ENCODE data around the gene TTC3. TPM values are rescaled to one million over a fixed set of nuclear protein-coding genes. Genes with fewer than 3 reads are reported as not detected.

Gene TTC3
- total and polyA plus RNA-seq, 9 of the 15 experiments (the other 6 are each of a cell fraction or from before 2014, with no cell fraction given), result 17.5 to 92.0 (median 59.5) TPM

DNA sequence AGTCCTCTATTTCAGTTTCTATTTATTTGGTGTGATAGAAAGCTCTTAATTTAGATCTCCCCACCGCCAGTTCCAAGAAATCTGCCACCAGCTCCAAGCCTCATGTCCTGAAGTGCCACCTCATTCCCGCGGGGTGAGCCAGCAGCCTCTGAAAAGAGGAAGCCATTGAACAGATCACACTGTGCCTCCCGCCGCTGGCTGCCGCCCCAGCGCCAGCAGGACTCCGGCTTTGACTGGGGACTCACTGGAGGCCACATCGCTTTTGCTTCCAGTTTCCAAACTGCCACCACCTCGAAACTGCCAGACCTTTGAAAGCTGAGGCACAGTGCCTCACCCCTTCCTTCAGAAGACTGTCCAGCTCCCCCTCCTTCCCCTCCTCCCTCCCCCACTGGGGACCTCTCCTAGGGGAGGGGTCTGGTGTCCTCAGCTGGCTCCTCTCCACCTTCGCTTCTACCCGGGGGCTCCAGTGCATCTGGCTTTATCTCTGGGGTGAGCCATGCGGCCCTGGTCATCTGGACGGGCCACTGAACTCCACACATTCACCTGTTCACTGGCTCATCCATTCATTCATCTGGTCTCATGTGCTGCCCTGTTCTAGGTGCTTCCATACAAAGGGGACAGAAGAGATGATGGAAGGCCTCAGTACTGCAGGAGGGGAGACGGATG lies 135.1 kb downstream of the TTC3 start (continued):
- TF ChIP-seq ZBED1 (IDR thresholded peaks at IDR 0.05), result 0 out of 2 replicates have a peak, but pooled peaks have one; percentile 66
- peak; percentile 50 for TF ChIP-seq ATF7 (IDR thresholded peaks at IDR 0.05)
- no peak for TF ChIP-seq ZNF449 (CRISPR knock-in tag; IDR thresholded peaks at IDR 0.05)
- TF ChIP-seq CREBBP (IDR thresholded peaks at IDR 0.05; ENCODE audit: low read depth, low read length), result no peak
- TF ChIP-seq ATF1 (CRISPR knock-in tag; IDR thresholded peaks at IDR 0.05), result no peak
- 0 out of 2 replicates have a peak, but pooled peaks have one; percentile 13 for TF ChIP-seq ATF1 (tag; IDR thresholded peaks at IDR 0.05)
- peak; percentile 30; the same call in 1 of the 2 replicates for TF ChIP-seq REST (IDR thresholded peaks at IDR 0.05; ENCODE audit: borderline replicate concordance)
- TF ChIP-seq REST (CRISPR knock-in tag; IDR thresholded peaks at IDR 0.05; ENCODE audit: low read depth), result no peak
- TF ChIP-seq L3MBTL2 (IDR thresholded peaks at IDR 0.05), result peak; percentile 85
- TF ChIP-seq HDAC2 (IDR thresholded peaks at IDR 0.05), result no peak
- peak; percentile 38 for TF ChIP-seq RBBP5 (IDR thresholded peaks at IDR 0.05; ENCODE audit: borderline replicate concordance, insufficient read depth, low read length, poor library complexity, severe bottlenecking)
- 0 out of 2 replicates have a peak, but pooled peaks have one; percentile 2 for TF ChIP-seq MAFF (IDR thresholded peaks at IDR 0.05; ENCODE audit: low read length)
- no peak for TF ChIP-seq LCOR (CRISPR knock-in tag; IDR thresholded peaks at IDR 0.05)
- 0 out of 2 replicates have a peak, but pooled peaks have one; percentile 27 for TF ChIP-seq NBN (IDR thresholded peaks at IDR 0.05; ENCODE audit: low read depth)
- peak; percentile 63 to 81 for TF ChIP-seq E2F6 (IDR thresholded peaks at IDR 0.05; ENCODE audit: borderline replicate concordance in 1 of 2, extremely low read depth in 1 of 2, insufficient read depth in 1 of 2, insufficient read length in 1 of 2, low read depth in 1 of 2, low read length in 1 of 2, poor library complexity in 1 of 2, severe bottlenecking in 1 of 2)
- peak; percentile 40; the same call in 1 of the 2 replicates for TF ChIP-seq MYC (IDR thresholded peaks at IDR 0.05; ENCODE audit: low read depth, low read length)
- TF ChIP-seq MYC (CRISPR knock-in tag; IDR thresholded peaks at IDR 0.05; ENCODE audit: borderline replicate concordance, low read depth), result no peak
